ENCODE measurements around the gene TARBP2. TPM values are rescaled to one million over a fixed set of nuclear protein-coding genes. Genes with fewer than 3 reads are reported as not detected.

Gene TARBP2
- polyA plus RNA-seq, 2 of the 4 experiments (the other 2 are of a cell fraction) = 41.5 to 49.9 TPM

- ChIA-PET CTCF (interaction anchor here (1.0 to 2.1 kb wide), 4 partner anchors 9 to 116 kb away, joined by 3 to 7 read pairs (median 6); no protein-coding TSS in a partner anchor), POLR2A (no interaction called here)
- FAIRE-seq = no peak
- no peak for DNase-seq (ENCODE audit: low read depth in 1 of 2, low spot score in 1 of 2)
- no peak overlapping the region for H3K4me3 ChIP-seq
- no peak for TF ChIP-seq BHLHE40 (IDR thresholded peaks at IDR 0.05; ENCODE audit: low read depth, low read length)
- TF ChIP-seq FOSB (CRISPR knock-in tag; IDR thresholded peaks at IDR 0.05) = no peak
- no peak for TF ChIP-seq GATA3 (IDR thresholded peaks at IDR 0.05; ENCODE audit: borderline replicate concordance)
- TF ChIP-seq EP300 (IDR thresholded peaks at IDR 0.05) = no peak
- TF ChIP-seq MAX (IDR thresholded peaks at IDR 0.05) = no peak
- TF ChIP-seq EHMT2 (IDR thresholded peaks at IDR 0.05; ENCODE audit: low read depth) = no peak
- TF ChIP-seq CHD2 (IDR thresholded peaks at IDR 0.05; ENCODE audit: low read length, partially characterized antibody) = no peak
- no peak for TF ChIP-seq POLR2A (IDR thresholded peaks at IDR 0.05; ENCODE audit: low read length)
- no peak for TF ChIP-seq MYC (IDR thresholded peaks at IDR 0.05; ENCODE audit: borderline replicate concordance, low read length)
- TF ChIP-seq USF2 (IDR thresholded peaks at IDR 0.05) = no peak
- no peak for TF ChIP-seq HOXB13 (CRISPR knock-in tag; IDR thresholded peaks at IDR 0.05; ENCODE audit: low read depth)
- TF ChIP-seq NFE2L2 (conservative IDR thresholded peaks at IDR 0.05; ENCODE audit: low read length) = no peak
- no peak for TF ChIP-seq RNF2 (IDR thresholded peaks at IDR 0.05; ENCODE audit: borderline replicate concordance, low read depth)
- TF ChIP-seq HEYL (CRISPR knock-in tag; IDR thresholded peaks at IDR 0.05) = no peak
- no peak for TF ChIP-seq MAFK (IDR thresholded peaks at IDR 0.05; ENCODE audit: partially characterized antibody)
- TF ChIP-seq RARB (CRISPR knock-in tag; IDR thresholded peaks at IDR 0.05) = no peak
- TF ChIP-seq ATOH8 (CRISPR knock-in tag; IDR thresholded peaks at IDR 0.05; ENCODE audit: low read depth) = no peak
- TF ChIP-seq RCOR1 (IDR thresholded peaks at IDR 0.05; ENCODE audit: low read depth, low read length) = no peak
- peaks cover 54% of the 10 kb centered on the region; the same call in 2 of the 3 replicates for H3K4me1 ChIP-seq
- no peak overlapping the region for H3K4me2 ChIP-seq
- H3K27ac ChIP-seq = no peak overlapping the region
- H3K9me3 ChIP-seq = no peaks in the 10 kb centered on the region
- WGBS (ENCODE audit: missing lambda C conversion rate) = 94% methylated on average over 8 of the region's 8 CpGs
- ATAC-seq = no peak
Measured at GRCh38 chr12:53461591-53461990, 39.5 kb upstream of the TARBP2 start.

- H3K9me3 ChIP-seq = no peaks in the 10 kb centered on the region
- no peak for DNase-seq (ENCODE audit: low read depth in 1 of 2, low spot score in 1 of 2)
- H3K27ac ChIP-seq = no peak overlapping the region
- H3K4me3 ChIP-seq = no peak overlapping the region
- ChIA-PET POLR2A (interaction anchor here (1.2 kb wide), 1 partner anchor 10 kb away, joined by 4 read pairs; no protein-coding TSS in a partner anchor), CTCF (interaction anchor here (0.5 to 2.1 kb wide), 3 partner anchors 10 to 250 kb away, joined by 3 to 7 read pairs (median 7); no protein-coding TSS in a partner anchor)
- H3K4me1 ChIP-seq = peaks cover 54% of the 10 kb centered on the region; the same call in 2 of the 3 replicates
- WGBS (ENCODE audit: missing lambda C conversion rate) = 79% methylated on average over 3 of the region's 3 CpGs
- no peak overlapping the region for H3K4me2 ChIP-seq
- no peak for TF ChIP-seq GATA3 (IDR thresholded peaks at IDR 0.05; ENCODE audit: borderline replicate concordance)
- TF ChIP-seq HOXB13 (CRISPR knock-in tag; IDR thresholded peaks at IDR 0.05; ENCODE audit: low read depth) = no peak
- no peak for TF ChIP-seq RFX5 (IDR thresholded peaks at IDR 0.05)
- no peak for TF ChIP-seq NR3C1 (IDR thresholded peaks at IDR 0.05)
- TF ChIP-seq MAZ (IDR thresholded peaks at IDR 0.05; ENCODE audit: borderline replicate concordance, low read depth, low read length) = no peak
- TF ChIP-seq ZC3H11A (IDR thresholded peaks at IDR 0.05) = no peak
- TF ChIP-seq ELK1 (IDR thresholded peaks at IDR 0.05; ENCODE audit: low read depth, low read length) = no peak
- TF ChIP-seq JUN (IDR thresholded peaks at IDR 0.05) = no peak
- no peak for TF ChIP-seq HDAC2 (IDR thresholded peaks at IDR 0.05)
- ATAC-seq = no peak
- FAIRE-seq = no peak
Measured at GRCh38 chr12:53462935-53463334, 38.1 kb upstream of the TARBP2 start.

Data from A549 (cell line).